GM13977 (cell line): Measurements from ENCODE around the gene ARHGAP6.

Experiments
- DNase-seq: peaks from one replicate; pipeline ENCODE4 v3.0.0; 2012; ENCODE audit warnings: low spot score
- CTCF ChIP-seq: IDR thresholded peaks from 2 replicates; pipeline ENCODE4 v1.5.1; 2012; ENCODE audit warnings: mild to moderate bottlenecking, control low read depth; ENCODE audit not compliant: insufficient read depth; ENCODE audit errors: extremely low read depth, missing control alignments
- in situ Hi-C: fragments of 300-500 bp; cut with MboI; formaldehyde crosslinking; loops from one replicate; pipeline ENCODE4 v1.12.0; 2022; ENCODE audit warnings: low sequenced_read_pairs, low pct_unique_long_range_greater_than_20kb, mixed read lengths, inconsistent platforms; ENCODE audit not compliant: unreplicated experiment

Gene ARHGAP6

DNA sequence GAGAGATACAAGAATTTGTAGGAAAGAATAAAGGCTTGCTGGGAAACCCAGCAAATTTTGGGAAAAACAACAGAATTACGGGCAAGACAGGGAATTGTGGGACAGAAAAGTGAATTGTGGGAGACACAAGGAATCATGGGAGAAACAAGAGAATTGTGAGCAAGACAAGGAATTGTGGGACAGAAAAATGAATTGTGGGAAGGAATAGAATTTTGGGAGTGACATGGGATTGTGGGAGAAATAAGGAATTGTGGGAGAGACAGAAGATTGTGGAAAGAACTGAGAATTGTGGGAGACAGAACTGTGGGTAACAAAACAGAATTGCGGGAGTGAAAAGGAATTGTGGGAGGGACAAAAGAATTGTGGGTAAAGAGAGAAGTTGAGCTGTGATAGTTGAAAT is 555.8 kb downstream of the ARHGAP6 start:
- in situ Hi-C loops: no loop called here
- TF ChIP-seq CTCF: no peak
- DNase-seq: no peak

DNA sequence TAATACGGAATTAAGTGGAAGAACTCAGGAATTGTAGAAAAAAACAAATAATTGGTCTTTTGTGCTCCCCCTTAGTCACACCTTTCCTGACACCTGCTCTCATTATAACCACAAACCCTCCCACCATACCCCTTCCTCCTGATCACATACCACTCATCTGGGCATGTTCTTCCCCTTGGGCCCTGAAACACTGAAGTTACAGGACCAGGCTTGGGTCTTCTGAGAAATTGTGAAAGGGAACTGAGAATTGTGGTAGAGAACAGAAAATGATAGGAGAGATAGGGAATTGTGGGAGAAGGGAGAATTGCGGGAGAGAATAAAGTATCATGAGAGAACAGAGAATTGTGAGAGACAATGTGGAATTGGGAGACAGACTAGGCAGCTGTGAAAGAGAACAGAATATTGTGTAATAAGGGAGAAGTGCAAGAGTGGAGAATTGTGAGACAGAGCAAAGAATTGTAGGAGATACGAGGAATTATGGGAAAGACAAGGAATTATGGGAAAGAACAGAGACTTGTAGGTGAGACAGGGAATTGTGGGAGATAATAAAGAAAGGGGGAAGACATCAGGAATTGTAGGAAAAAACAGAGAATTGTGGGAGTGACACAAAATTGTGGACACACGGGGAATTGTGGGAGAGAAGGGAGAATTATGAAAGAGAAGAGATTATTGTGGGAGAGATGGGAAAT is 557.3 kb downstream of the ARHGAP6 start:
- no peak for DNase-seq
- in situ Hi-C loops: no loop called here
- TF ChIP-seq CTCF: no peak

DNA sequence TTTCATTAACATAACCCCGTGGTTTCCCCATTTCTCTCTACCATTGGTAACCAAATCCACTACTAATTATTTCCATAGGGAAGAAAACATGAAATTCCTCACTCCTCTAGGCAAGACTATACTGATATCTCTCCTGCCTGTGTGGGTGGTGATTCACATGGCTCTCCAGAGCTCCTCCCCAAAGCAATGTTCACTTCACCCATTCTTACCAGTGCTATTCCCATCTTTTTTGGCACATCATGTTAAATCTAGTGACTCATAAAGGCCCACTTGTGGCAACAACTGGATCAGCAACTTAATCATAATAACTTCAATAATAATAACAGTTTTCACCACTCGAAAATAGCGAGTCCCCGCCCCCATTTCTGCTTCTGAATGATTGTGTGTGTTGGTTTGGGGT is 560.6 kb downstream of the ARHGAP6 start:
- TF ChIP-seq CTCF: no peak
- DNase-seq: no peak
- in situ Hi-C loops: no loop called here

- in situ Hi-C loops: no loop called here
- no peak for TF ChIP-seq CTCF
- no peak for DNase-seq
Observed at GRCh38 chrX:11103751-11104150, 562.0 kb downstream of the ARHGAP6 start.

DNA sequence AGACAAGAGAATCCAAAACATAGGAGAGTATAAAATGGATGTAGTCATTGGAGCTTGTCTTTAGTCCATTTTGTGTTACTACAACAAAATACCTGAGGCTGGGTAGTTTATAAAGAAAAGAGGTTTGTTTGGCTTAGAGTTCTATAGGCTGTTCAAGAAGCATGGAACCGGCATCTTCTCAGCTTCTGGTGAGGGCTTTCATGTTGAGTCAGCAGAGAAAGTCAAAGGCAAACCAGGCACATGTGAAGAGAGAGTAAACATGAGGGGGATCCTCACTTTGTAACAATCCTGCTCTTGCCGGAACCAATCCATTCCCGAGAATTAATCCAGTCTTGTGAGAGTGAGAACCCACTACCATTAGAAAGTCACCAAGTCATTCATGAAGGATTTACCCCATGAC is 562.7 kb downstream of the ARHGAP6 start:
- no peak for DNase-seq
- in situ Hi-C loops: no loop called here

GRCh38 chrX:11100281-11101035 is 565.3 kb downstream of the ARHGAP6 start:
- no peak for DNase-seq
- in situ Hi-C loops: no loop called here

More for the DNA sequence above, 562.7 kb downstream of the ARHGAP6 start:
- TF ChIP-seq CTCF: no peak

More at GRCh38 chrX:11100281-11101035, 565.3 kb downstream of the ARHGAP6 start:
- peak; percentile 29 for TF ChIP-seq CTCF
